Spleen (tissue), 11 donors: ENCODE results near the gene TRAPPC11. TPM values are rescaled to one million over a fixed set of nuclear protein-coding genes. Genes with fewer than 3 reads are reported as not detected.

Experiments
- DNase-seq: peaks from one replicate; pipeline ENCODE4 v3.0.0-alpha.2; 2020
- H3K27ac ChIP-seq, 8 donors: fragments of 200-600 bp; sonication (generic) in 7 of 8; 1 replicate in 4 of 8; 2 replicates in 4 of 8; pipeline versions ENCODE4 v1.5.0 to v1.8.0; 2016 to 2021; ENCODE audit warnings: inconsistent platforms in 4 of 8, mild to moderate bottlenecking in 4 of 8, moderate library complexity in 1 of 8
- H3K27me3 ChIP-seq, 7 donors: fragments of 200-600 bp; sonication (generic) in 6 of 7; replicated peaks in 1 of 7; 1 replicate in 4 of 7; 2 replicates in 3 of 7; pipeline versions ENCODE4 v1.5.0 to v1.8.0; 2016 to 2021; ENCODE audit warnings: inconsistent platforms in 3 of 7, mild to moderate bottlenecking in 1 of 7
- H3K36me3 ChIP-seq, 6 donors: fragments of 200-600 bp; sonication (generic) in 5 of 6; 1 replicate in 4 of 6; 2 replicates in 2 of 6; pipeline versions ENCODE4 v1.5.0 to v1.8.0; 2016 to 2021; ENCODE audit warnings: inconsistent platforms in 2 of 6
- H3K4me1 ChIP-seq, 6 donors: fragments of 200-600 bp; sonication (generic) in 5 of 6; 1 replicate in 3 of 6; 2 replicates in 3 of 6; pipeline versions ENCODE4 v1.5.0 to v1.8.0; 2016 to 2021; ENCODE audit warnings: inconsistent platforms in 3 of 6
- H3K4me3 ChIP-seq, 8 donors: fragments of 200-600 bp; sonication (generic) in 7 of 8; 1 replicate in 4 of 8; 2 replicates in 4 of 8; pipeline versions ENCODE4 v1.5.0 to v1.8.0; 2016 to 2021; ENCODE audit warnings: inconsistent platforms in 4 of 8, mild to moderate bottlenecking in 4 of 8, moderate library complexity in 2 of 8
- H3K9me3 ChIP-seq, 8 donors: fragments of 200-600 bp; sonication (generic) in 7 of 8; 1 replicate in 4 of 8; 2 replicates in 4 of 8; pipeline versions ENCODE4 v1.5.0 to v1.8.0; 2016 to 2021; ENCODE audit warnings: inconsistent platforms in 4 of 8
- CTCF ChIP-seq, 11 experiments: fragments of 200-600 bp in 7 of 11; fragments of 450-650 bp in 4 of 11; sonication (generic) in 4 of 11; IDR thresholded peaks in 8 of 11; conservative IDR thresholded peaks in 3 of 11; 1 replicate in 7 of 11; 2 replicates in 4 of 11; pipeline versions ENCODE4 v1.4.0 to v1.8.0; 2016 to 2021; ENCODE audit warnings: antibody characterized with exemption in 11 of 11, inconsistent platforms in 4 of 11, mild to moderate bottlenecking in 1 of 11
- POLR2A ChIP-seq, 3 donors: fragments of 450-650 bp; IDR thresholded peaks; one replicate each; pipeline ENCODE4 v1.5.1; 2017; ENCODE audit warnings: antibody characterized with exemption in 3 of 3, mild to moderate bottlenecking in 1 of 3
- POLR2AphosphoS5 ChIP-seq, 3 donors: sonication (generic); formaldehyde crosslinking; IDR thresholded peaks; one replicate each; pipeline ENCODE4 v1.5.1; 2017; ENCODE audit warnings: antibody characterized with exemption in 3 of 3
- WGBS, 5 donors: extraction: QIAGEN DNeasy Blood & Tissue Kit in 3 of 5; methylation state at CpG; one replicate each; pipeline versions ENCODE4 v1.1.5 to v1.1.7; 2013 to 2018; 5-methylcytosine and 5-hydroxymethylcytosine counted together
- intact Hi-C: fragments of 100-400 bp; cut with DNase I; formaldehyde crosslinking; loops from one replicate; pipeline ENCODE4 v1.15.0; 2023; ENCODE audit warnings: low total_unique reads
- polyA plus RNA-seq, 3 donors: library from polyadenylated mRNA; stranded (reverse); fragments of 200-250 nt; gene quantifications; one replicate each; pipeline ENCODE4 v1.2.1, GENCODE V29; 2013
- total RNA-seq, 7 donors: library from RNA; depleted of rRNA in 3 of 7; stranded (reverse); fragments of >200 nt in 3 of 7; fragmentation: NEBNext Ultra II Directional in 4 of 7; extraction: Animal tissue kit (Norgen Biotek cat#: 25700) in 4 of 7; gene quantifications; one replicate each; pipeline versions ENCODE4 v1.1.0 to v1.2.1, GENCODE V29; 2016 to 2021
- donor health status: healthy with polysubstance abuse.
- donor health status: DM: no; HTN: no; CAD: no; lungs with moderate emphysema.
- donor health status: DM: no; HTN: no; CAD: no.
- donor health status: Bipolar disorder and iron deficiency.
- donor health status: healthy.
- donor health status: DM: no; HTN: no; CAD: no.
- donor health status: DM: yes; HTN: yes; CAD: no.

Gene TRAPPC11
- total and polyA plus RNA-seq, 10 donors = 14.3 to 72.2 (median 42.3) TPM

GRCh38 chr4:183635321-183635720, 23.8 kb upstream of the TRAPPC11 start:
- WGBS, 5 donors = 51 to 65% (median 52%) methylated on average over 10 of the region's 10 CpGs
- DNase-seq = no peak
- intact Hi-C loops = no loop called here
- H3K27me3 ChIP-seq = no peaks in the 10 kb centered on the region
- H3K36me3 ChIP-seq = peaks cover 0 to 2% (median 0%) of the 10 kb centered on the region in 6 donors
- H3K4me3 ChIP-seq = peak overlapping the region in 1 of 8 donors; percentile 2
- H3K9me3 ChIP-seq = no peaks in the 10 kb centered on the region
- no peaks in the 10 kb centered on the region for H3K4me1 ChIP-seq
- peak overlapping the region in 2 of 8 donors; percentile 7 to 11 for H3K27ac ChIP-seq
- TF ChIP-seq POLR2AphosphoS5 (IDR thresholded peaks at IDR 0.05) (no peak), POLR2A (IDR thresholded peaks at IDR 0.05) (no peak), CTCF (IDR thresholded peaks at IDR 0.05 in 8 of 11, conservative IDR thresholded peaks at IDR 0.05 in 3 of 11) (no peak)

- intact Hi-C loops = no loop called here
- TF ChIP-seq CTCF (IDR thresholded peaks at IDR 0.05 in 8 of 11, conservative IDR thresholded peaks at IDR 0.05 in 3 of 11) = no peak
- no peak for TF ChIP-seq POLR2A (IDR thresholded peaks at IDR 0.05)
- TF ChIP-seq POLR2AphosphoS5 (IDR thresholded peaks at IDR 0.05) = no peak
These were observed 23.4 kb upstream of the TRAPPC11 start for GRCh38 chr4:183635741-183636140.

GRCh38 chr4:183636503-183636902, 22.6 kb upstream of the TRAPPC11 start:
- Histone ChIP-seq H3K36me3 (peaks cover 0 to 4% (median 1%) of the 10 kb centered on the region in 6 donors), H3K4me3 (no peak overlapping the region), H3K27me3 (no peaks in the 10 kb centered on the region), H3K27ac (no peak overlapping the region), H3K9me3 (no peaks in the 10 kb centered on the region), H3K4me1 (no peaks in the 10 kb centered on the region)
- WGBS, 5 donors = 91 to 97% (median 96%) methylated on average over 8 of the region's 8 CpGs
- TF ChIP-seq POLR2AphosphoS5 (IDR thresholded peaks at IDR 0.05) = no peak
- no peak for TF ChIP-seq POLR2A (IDR thresholded peaks at IDR 0.05)
- no peak for TF ChIP-seq CTCF (IDR thresholded peaks at IDR 0.05 in 8 of 11, conservative IDR thresholded peaks at IDR 0.05 in 3 of 11)
- DNase-seq = no peak
- intact Hi-C loops = no loop called here

More at GRCh38 chr4:183635741-183636140, 23.4 kb upstream of the TRAPPC11 start:
- Histone ChIP-seq H3K27me3 (no peaks in the 10 kb centered on the region), H3K4me1 (no peaks in the 10 kb centered on the region), H3K9me3 (no peaks in the 10 kb centered on the region), H3K36me3 (peaks cover 0 to 2% (median 0%) of the 10 kb centered on the region in 6 donors), H3K27ac (peak overlapping the region in 2 of 8 donors; percentile 7 to 11), H3K4me3 (peak overlapping the region in 1 of 8 donors; percentile 2)
- 78 to 84% (median 80%) methylated on average over 5 of the region's 5 CpGs for WGBS, 5 donors
- DNase-seq = no peak

- no peak for DNase-seq
- H3K4me3 ChIP-seq = no peak overlapping the region
- H3K27me3 ChIP-seq = no peaks in the 10 kb centered on the region
- peaks cover 0 to 8% (median 1%) of the 10 kb centered on the region in 6 donors for H3K36me3 ChIP-seq
- no peaks in the 10 kb centered on the region for H3K4me1 ChIP-seq
- intact Hi-C loops = no loop called here
- no peak overlapping the region for H3K27ac ChIP-seq
- TF ChIP-seq POLR2AphosphoS5 (IDR thresholded peaks at IDR 0.05) (no peak), POLR2A (IDR thresholded peaks at IDR 0.05) (no peak), CTCF (IDR thresholded peaks at IDR 0.05 in 8 of 11, conservative IDR thresholded peaks at IDR 0.05 in 3 of 11) (no peak)
- H3K9me3 ChIP-seq = no peaks in the 10 kb centered on the region
- 64 to 83% (median 69%) methylated on average over 5 of the region's 5 CpGs for WGBS, 5 donors
These were observed 22.2 kb upstream of the TRAPPC11 start for GRCh38 chr4:183636923-183637322.
